Measurements from ENCODE around the gene HS6ST2. TPM values are rescaled to one million over a fixed set of nuclear protein-coding genes. Genes with fewer than 3 reads are reported as not detected.

HS6ST2 gene
- total RNA-seq, 2 experiments from 2014 or later, result not detected

GRCh38 chrX:132820675-132821074 is 137.8 kb downstream of the HS6ST2 start:
- POLR2A ChIA-PET, result no interaction called here
- H3K4me1 ChIP-seq (ENCODE audit: insufficient read depth, low read length, poor library complexity, severe bottlenecking), result no peaks in the 10 kb centered on the region
- H3K27ac ChIP-seq (ENCODE audit: low read depth, low read length, poor library complexity, severe bottlenecking), result no peak overlapping the region
- H3K9me2 ChIP-seq (ENCODE audit: insufficient read depth, low read length), result no peaks in the 10 kb centered on the region
- CTCF ChIA-PET (ENCODE audit: unreplicated experiment), result no interaction called here
- H4K20me1 ChIP-seq (ENCODE audit: insufficient read depth, low read length), result no peaks in the 10 kb centered on the region
- H3K79me2 ChIP-seq (ENCODE audit: insufficient read depth, low read depth, low read length), result no peaks in the 10 kb centered on the region
- BruUV-seq (replicated peaks), result no TSS peak
- no peak overlapping the region for H3K4me2 ChIP-seq (ENCODE audit: low read length)
- H3K9me3 ChIP-seq (ENCODE audit: low read length), result no peaks in the 10 kb centered on the region
- no peak overlapping the region for H2AFZ ChIP-seq (ENCODE audit: low read length)
- no peak for DNase-seq (ENCODE audit: low spot score)
- TF ChIP-seq CTCF (conservative IDR thresholded peaks at IDR 0.05; ENCODE audit: low read length) (no peak), EZH2phosphoT487 (IDR thresholded peaks at IDR 0.05; ENCODE audit: borderline replicate concordance, low read depth, low read length) (no peak)
- H3K36me3 ChIP-seq (ENCODE audit: insufficient read depth, low read length), result no peaks in the 10 kb centered on the region
- intact Hi-C loops (cut with micrococcal nuclease; ENCODE audit: unreplicated experiment), result no loop called here
- H3K4me3 ChIP-seq (ENCODE audit: low read depth, low read length, poor library complexity, severe bottlenecking), result no peak overlapping the region

DNA sequence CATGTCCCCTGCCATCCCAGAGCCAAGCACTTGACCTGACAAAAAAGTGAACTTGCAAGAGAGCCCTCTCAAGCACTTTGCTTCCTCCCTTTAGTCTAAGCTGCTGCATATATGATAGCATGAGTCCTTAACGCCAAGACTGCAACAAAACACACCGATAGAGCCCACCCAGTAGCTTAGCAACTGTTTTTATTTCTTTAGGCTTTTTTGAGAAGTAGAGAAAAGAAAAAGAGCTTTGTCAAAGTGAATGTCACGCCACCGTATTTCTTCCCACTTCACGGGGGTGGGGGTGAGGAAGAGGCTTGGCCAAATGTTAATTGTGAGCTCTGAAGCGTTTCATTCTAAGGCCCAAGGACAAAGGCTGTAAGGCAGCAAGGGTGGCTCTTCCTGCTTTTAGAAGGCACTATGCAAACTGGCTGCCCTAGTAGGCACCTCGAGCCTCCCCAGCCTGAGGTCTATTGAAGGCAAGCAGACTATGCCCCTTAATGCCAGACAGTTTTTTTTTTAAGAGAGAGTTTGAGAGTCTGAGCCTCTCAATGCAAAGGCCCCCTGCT is 138.6 kb downstream of the HS6ST2 start:
- no peak overlapping the region for H2AFZ ChIP-seq (ENCODE audit: low read length)
- no peaks in the 10 kb centered on the region for H3K79me2 ChIP-seq (ENCODE audit: insufficient read depth, low read depth, low read length)
- H3K36me3 ChIP-seq (ENCODE audit: insufficient read depth, low read length), result no peaks in the 10 kb centered on the region
- intact Hi-C loops (cut with micrococcal nuclease; ENCODE audit: unreplicated experiment), result no loop called here
- BruUV-seq (replicated peaks), result no TSS peak
- POLR2A ChIA-PET, result no interaction called here
- no peaks in the 10 kb centered on the region for H3K9me3 ChIP-seq (ENCODE audit: low read length)
- no peak overlapping the region for H3K4me2 ChIP-seq (ENCODE audit: low read length)
- no peak overlapping the region for H3K27ac ChIP-seq (ENCODE audit: low read depth, low read length, poor library complexity, severe bottlenecking)
- no peaks in the 10 kb centered on the region for H4K20me1 ChIP-seq (ENCODE audit: insufficient read depth, low read length)
- no peaks in the 10 kb centered on the region for H3K9me2 ChIP-seq (ENCODE audit: insufficient read depth, low read length)
- no peak for DNase-seq (ENCODE audit: low spot score)
- H3K4me1 ChIP-seq (ENCODE audit: insufficient read depth, low read length, poor library complexity, severe bottlenecking), result no peaks in the 10 kb centered on the region
- TF ChIP-seq CTCF (conservative IDR thresholded peaks at IDR 0.05; ENCODE audit: low read length) (no peak), EZH2phosphoT487 (IDR thresholded peaks at IDR 0.05; ENCODE audit: borderline replicate concordance, low read depth, low read length) (no peak)
- no peak overlapping the region for H3K4me3 ChIP-seq (ENCODE audit: low read depth, low read length, poor library complexity, severe bottlenecking)
- CTCF ChIA-PET (ENCODE audit: unreplicated experiment), result no interaction called here

GRCh38 chrX:132818638-132819037 is 139.8 kb downstream of the HS6ST2 start:
- BruUV-seq (replicated peaks), result no TSS peak
- POLR2A ChIA-PET, result interaction anchor here (1.2 kb wide), 1 partner anchor 14 kb away, joined by 5 read pairs; no protein-coding TSS in a partner anchor
- no peak for DNase-seq (ENCODE audit: low spot score)
- no peaks in the 10 kb centered on the region for H3K36me3 ChIP-seq (ENCODE audit: insufficient read depth, low read length)
- CTCF ChIA-PET (ENCODE audit: unreplicated experiment), result no interaction called here
- H3K9me2 ChIP-seq (ENCODE audit: insufficient read depth, low read length), result no peaks in the 10 kb centered on the region
- H3K4me3 ChIP-seq (ENCODE audit: low read depth, low read length, poor library complexity, severe bottlenecking), result no peak overlapping the region
- H4K20me1 ChIP-seq (ENCODE audit: insufficient read depth, low read length), result no peaks in the 10 kb centered on the region
- no peak overlapping the region for H3K27ac ChIP-seq (ENCODE audit: low read depth, low read length, poor library complexity, severe bottlenecking)
- H2AFZ ChIP-seq (ENCODE audit: low read length), result no peak overlapping the region
- H3K4me2 ChIP-seq (ENCODE audit: low read length), result no peak overlapping the region
- no peaks in the 10 kb centered on the region for H3K9me3 ChIP-seq (ENCODE audit: low read length)
- no peaks in the 10 kb centered on the region for H3K79me2 ChIP-seq (ENCODE audit: insufficient read depth, low read depth, low read length)
- intact Hi-C loops (cut with micrococcal nuclease; ENCODE audit: unreplicated experiment), result no loop called here
- no peak for TF ChIP-seq CTCF (conservative IDR thresholded peaks at IDR 0.05; ENCODE audit: low read length)
- TF ChIP-seq EZH2phosphoT487 (IDR thresholded peaks at IDR 0.05; ENCODE audit: borderline replicate concordance, low read depth, low read length), result no peak
- H3K4me1 ChIP-seq (ENCODE audit: insufficient read depth, low read length, poor library complexity, severe bottlenecking), result no peaks in the 10 kb centered on the region
